Measurements from ENCODE around the gene CDH16. TPM values are rescaled to one million over a fixed set of nuclear protein-coding genes. Genes with fewer than 3 reads are reported as not detected.
"Not testable (repeated sequence)": the region's sequence is repeated elsewhere in the genome, so short reads cannot be mapped to it uniquely, and the experiment has no call there.

The CDH16 gene
- total RNA-seq, 2 donors from 2014 or later = not detected

DNA sequence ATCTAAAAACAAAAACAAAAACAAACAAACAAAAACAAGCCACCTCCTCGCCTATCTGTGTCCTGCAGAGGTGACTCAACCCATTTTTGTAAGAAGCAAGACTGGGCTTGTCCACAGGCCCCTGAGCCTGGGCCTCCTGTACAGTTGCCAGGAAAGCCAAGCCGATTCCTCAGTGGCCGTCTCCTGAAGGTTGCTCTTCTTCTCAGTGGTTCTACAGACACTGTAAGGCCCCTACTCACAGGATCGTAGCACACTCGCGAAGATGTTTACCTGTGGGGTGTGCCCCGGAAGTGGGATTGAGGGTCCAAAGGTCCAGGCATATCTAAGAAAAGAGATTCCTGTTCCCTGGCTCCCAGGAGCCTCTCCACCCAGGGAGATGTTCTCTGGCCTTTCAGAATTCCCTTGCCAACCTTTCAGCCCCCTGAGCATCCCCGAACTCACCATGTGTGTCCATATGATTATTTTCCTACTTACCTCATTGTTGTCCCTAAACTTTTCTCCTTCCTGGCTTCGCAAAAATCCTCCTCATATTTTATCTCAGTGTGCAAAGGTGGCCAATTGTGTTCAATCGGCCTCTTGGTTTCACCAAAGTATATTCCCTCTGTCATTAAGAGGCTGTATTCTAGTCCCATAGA, 34.9 kb upstream of the CDH16 start:
- H3K36me3 Mint-ChIP-seq (ENCODE audit: insufficient read depth in 2 of 2) = peaks cover 4 to 7% of the 10 kb centered on the region in 2 donors
- DNase-seq = no peak

GRCh38 chr16:66952430-66953110, 33.9 kb upstream of the CDH16 start:
- Mint-ChIP-seq H3K4me1 (ENCODE audit: low read depth) (peaks cover 49% of the 10 kb centered on the region), H3K36me3 (ENCODE audit: insufficient read depth in 2 of 2) (peaks cover 4 to 7% of the 10 kb centered on the region in 2 donors), H3K27me3 (ENCODE audit: low read depth) (peaks cover 66% of the 10 kb centered on the region), H3K9me3 (peaks cover 2 to 8% of the 10 kb centered on the region in 2 donors), H3K4me3 (no peak overlapping the region), H3K27ac (no peak overlapping the region)
- DNase-seq (no peak), ATAC-seq (replicated peaks in 1 of 2) (no peak)

More for the DNA sequence above, 34.9 kb upstream of the CDH16 start:
- Mint-ChIP-seq H3K27me3 (ENCODE audit: low read depth) (peaks cover 56% of the 10 kb centered on the region), H3K27ac (no peak overlapping the region), H3K4me3 (no peak overlapping the region), H3K4me1 (ENCODE audit: low read depth) (peaks cover 44% of the 10 kb centered on the region), H3K9me3 (peaks cover 2 to 8% of the 10 kb centered on the region in 2 donors)
- ATAC-seq (replicated peaks in 1 of 2) = peak in 1 of 2 donors; percentile 10

DNA sequence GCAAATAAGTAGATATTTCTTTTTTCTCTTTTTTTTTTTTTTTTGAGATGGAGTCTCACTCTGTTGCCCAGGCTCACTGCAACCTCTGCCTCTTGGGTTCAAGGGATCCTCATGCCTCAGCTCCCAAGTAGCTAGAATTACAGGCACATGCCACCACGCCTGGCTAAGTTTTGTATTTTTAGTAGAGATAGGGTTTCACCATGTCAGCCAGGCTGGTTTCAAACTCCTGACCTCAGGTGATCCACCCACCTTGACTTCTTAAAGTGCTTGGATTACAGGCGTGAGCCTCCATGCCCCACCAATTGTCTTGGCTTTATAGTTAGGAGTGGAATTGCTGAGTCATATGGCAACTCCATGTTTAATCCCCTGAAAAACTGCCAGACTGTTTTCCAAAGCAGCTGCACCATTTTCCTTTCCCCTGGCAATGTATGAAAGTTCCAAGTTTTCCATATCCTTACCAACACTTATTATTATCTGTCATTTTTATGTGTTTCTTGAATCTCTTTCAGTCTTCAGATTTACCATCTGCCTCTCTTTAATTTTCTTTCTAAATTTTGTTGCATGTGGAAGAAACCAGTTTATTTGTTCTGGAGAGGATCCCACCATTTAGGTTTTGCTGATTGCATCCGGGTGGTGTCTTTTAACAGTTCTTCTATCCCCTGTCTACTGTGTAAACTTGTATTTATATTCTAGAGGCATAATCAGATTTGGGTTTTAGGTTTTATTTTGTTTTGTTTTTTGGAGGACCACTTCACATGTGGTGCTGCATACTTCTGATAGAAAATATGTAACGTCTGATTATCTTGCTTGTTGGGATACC, 32.5 kb upstream of the CDH16 start:
- peak overlapping the region in 1 of 2 donors; percentile 70 for H3K4me3 Mint-ChIP-seq
- H3K36me3 Mint-ChIP-seq (ENCODE audit: insufficient read depth in 2 of 2) = peaks cover 4 to 7% of the 10 kb centered on the region in 2 donors
- ATAC-seq (replicated peaks in 1 of 2) (no peak), DNase-seq (no peak)
- H3K4me1 Mint-ChIP-seq (ENCODE audit: low read depth) = peaks cover 58% of the 10 kb centered on the region
- peaks cover 67% of the 10 kb centered on the region for H3K27me3 Mint-ChIP-seq (ENCODE audit: low read depth)
- H3K9me3 Mint-ChIP-seq = peaks cover 2 to 8% of the 10 kb centered on the region in 2 donors
- H3K27ac Mint-ChIP-seq = peak overlapping the region; percentile 70

DNA sequence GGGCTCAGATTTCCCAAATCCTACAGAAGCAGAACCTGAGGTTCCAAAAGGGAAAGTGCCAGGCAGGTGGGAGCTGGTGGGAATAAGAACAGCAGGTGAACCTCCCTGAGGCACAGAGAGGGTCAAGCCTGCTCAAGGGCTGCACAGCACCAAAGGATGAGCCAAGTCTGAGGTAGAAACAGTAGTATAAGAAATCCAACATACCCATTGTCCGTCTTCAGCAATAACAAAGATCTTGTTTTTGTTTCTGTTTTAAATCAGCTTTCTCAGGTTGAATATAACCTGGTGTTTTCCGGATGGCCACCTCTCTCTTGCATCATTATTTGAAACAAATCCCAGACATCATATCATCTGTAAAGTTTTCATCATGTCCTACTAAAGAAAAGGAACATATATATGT, 31.8 kb upstream of the CDH16 start:
- Mint-ChIP-seq H3K4me1 (ENCODE audit: low read depth) (peaks cover 58% of the 10 kb centered on the region), H3K27me3 (ENCODE audit: low read depth) (peaks cover 67% of the 10 kb centered on the region), H3K4me3 (peak overlapping the region; percentile 42 to 61), H3K27ac (no peak overlapping the region), H3K36me3 (ENCODE audit: insufficient read depth in 2 of 2) (peaks cover 4 to 7% of the 10 kb centered on the region in 2 donors), H3K9me3 (peaks cover 2 to 8% of the 10 kb centered on the region in 2 donors)
- DNase-seq (no peak), ATAC-seq (replicated peaks in 1 of 2) (peak; percentile 35 to 47)

DNA sequence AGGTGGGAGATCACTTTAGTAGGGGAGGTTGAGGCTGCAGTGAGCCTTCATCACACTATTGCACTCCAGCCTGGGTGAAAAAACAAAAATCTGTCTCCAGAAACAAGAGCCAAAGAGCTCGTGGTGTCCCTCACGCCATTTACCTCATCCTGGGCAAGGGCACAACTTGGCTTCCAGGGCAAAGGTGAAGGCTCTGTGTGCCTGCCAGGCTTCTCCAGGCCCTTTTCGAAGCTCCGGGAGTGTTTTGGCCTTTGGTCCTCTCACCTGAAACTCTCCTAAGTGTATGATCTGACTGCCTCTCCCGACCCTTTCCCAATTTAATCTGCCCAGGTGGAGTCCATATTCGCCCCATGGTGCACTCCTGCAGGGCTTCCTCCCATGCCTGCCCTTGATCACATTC, 30.8 kb upstream of the CDH16 start:
- Mint-ChIP-seq H3K4me3 (peak overlapping the region; percentile 86 to 95), H3K27me3 (ENCODE audit: low read depth) (peaks cover 67% of the 10 kb centered on the region), H3K36me3 (ENCODE audit: insufficient read depth in 2 of 2) (peaks cover 4 to 7% of the 10 kb centered on the region in 2 donors), H3K9me3 (peaks cover 2 to 8% of the 10 kb centered on the region in 2 donors), H3K4me1 (ENCODE audit: low read depth) (peaks cover 58% of the 10 kb centered on the region), H3K27ac (no peak overlapping the region)
- no peak for DNase-seq
- ATAC-seq (replicated peaks in 1 of 2) = no peak

- peaks cover 4 to 7% of the 10 kb centered on the region in 2 donors for H3K36me3 Mint-ChIP-seq (ENCODE audit: insufficient read depth in 2 of 2)
- DNase-seq (no peak), ATAC-seq (replicated peaks in 1 of 2) (peak in 1 of 2 donors; percentile 2)
- peaks cover 62% of the 10 kb centered on the region for H3K27me3 Mint-ChIP-seq (ENCODE audit: low read depth)
- H3K4me1 Mint-ChIP-seq (ENCODE audit: low read depth) = peaks cover 54% of the 10 kb centered on the region
- H3K4me3 Mint-ChIP-seq = peak overlapping the region; percentile 86 to 95
- H3K27ac Mint-ChIP-seq = no peak overlapping the region
- H3K9me3 Mint-ChIP-seq = peaks cover 2 to 8% of the 10 kb centered on the region in 2 donors
These were observed 30.1 kb upstream of the CDH16 start for GRCh38 chr16:66948837-66949225.

- peak; percentile 22 to 31 for DNase-seq
- ATAC-seq (replicated peaks in 1 of 2) = peak; percentile 31 to 55
- H3K36me3 Mint-ChIP-seq (ENCODE audit: insufficient read depth in 2 of 2) = peaks cover 4 to 7% of the 10 kb centered on the region in 2 donors
- peak overlapping the region; percentile 57 for H3K27ac Mint-ChIP-seq
- H3K4me3 Mint-ChIP-seq = peak overlapping the region; percentile 86 to 95
- H3K4me1 Mint-ChIP-seq (ENCODE audit: low read depth) = peaks cover 51% of the 10 kb centered on the region
- peaks cover 2 to 8% of the 10 kb centered on the region in 2 donors for H3K9me3 Mint-ChIP-seq
- H3K27me3 Mint-ChIP-seq (ENCODE audit: low read depth) = peaks cover 57% of the 10 kb centered on the region
These were observed 29.6 kb upstream of the CDH16 start for GRCh38 chr16:66948134-66948836.

- Mint-ChIP-seq H3K27me3 (ENCODE audit: low read depth) (peaks cover 49% of the 10 kb centered on the region), H3K9me3 (peaks cover 2 to 8% of the 10 kb centered on the region in 2 donors), H3K4me3 (peak overlapping the region; percentile 86 to 95), H3K4me1 (ENCODE audit: low read depth) (peaks cover 51% of the 10 kb centered on the region), H3K36me3 (ENCODE audit: insufficient read depth in 2 of 2) (peaks cover 6 to 8% of the 10 kb centered on the region in 2 donors), H3K27ac (peak overlapping the region; percentile 4)
- peak; percentile 73 to 80 for ATAC-seq (replicated peaks in 1 of 2)
- peak; percentile 82 to 86 for DNase-seq
These were observed 28.8 kb upstream of the CDH16 start for GRCh38 chr16:66947302-66948065.

- peaks cover 51% of the 10 kb centered on the region for H3K4me1 Mint-ChIP-seq (ENCODE audit: low read depth)
- peaks cover 2 to 8% of the 10 kb centered on the region in 2 donors for H3K9me3 Mint-ChIP-seq
- no peak for ATAC-seq (replicated peaks in 1 of 2)
These were observed 28.3 kb upstream of the CDH16 start for GRCh38 chr16:66946974-66947301.

GRCh38 chr16:66946541-66946940, 27.9 kb upstream of the CDH16 start:
- H3K9me3 Mint-ChIP-seq = peaks cover 0 to 5% of the 10 kb centered on the region in 2 donors
- no peak overlapping the region for H3K4me3 Mint-ChIP-seq
- peaks cover 40% of the 10 kb centered on the region for H3K27me3 Mint-ChIP-seq (ENCODE audit: low read depth)
- peaks cover 47% of the 10 kb centered on the region for H3K4me1 Mint-ChIP-seq (ENCODE audit: low read depth)
- H3K27ac Mint-ChIP-seq = no peak overlapping the region
- no peak for ATAC-seq (replicated peaks in 1 of 2)
- no peak for DNase-seq
- H3K36me3 Mint-ChIP-seq (ENCODE audit: insufficient read depth in 2 of 2) = peaks cover 4 to 9% of the 10 kb centered on the region in 2 donors

More at GRCh38 chr16:66946974-66947301, 28.3 kb upstream of the CDH16 start:
- Mint-ChIP-seq H3K27me3 (ENCODE audit: low read depth) (peaks cover 44% of the 10 kb centered on the region), H3K27ac (peak overlapping the region; percentile 4), H3K4me3 (peak overlapping the region in 1 of 2 donors; percentile 95), H3K36me3 (ENCODE audit: insufficient read depth in 2 of 2) (peaks cover 6 to 12% of the 10 kb centered on the region in 2 donors)
- no peak for DNase-seq

GRCh38 chr16:66945939-66946338, 27.3 kb upstream of the CDH16 start:
- H3K27ac Mint-ChIP-seq = no peak overlapping the region
- no peak for DNase-seq
- H3K36me3 Mint-ChIP-seq (ENCODE audit: insufficient read depth in 2 of 2) = peaks cover 2 to 6% of the 10 kb centered on the region in 2 donors
- ATAC-seq (replicated peaks in 1 of 2) = no peak
- H3K9me3 Mint-ChIP-seq = no peaks in the 10 kb centered on the region
- peaks cover 34% of the 10 kb centered on the region for H3K27me3 Mint-ChIP-seq (ENCODE audit: low read depth)
- peaks cover 41% of the 10 kb centered on the region for H3K4me1 Mint-ChIP-seq (ENCODE audit: low read depth)
- H3K4me3 Mint-ChIP-seq = no peak overlapping the region

DNA sequence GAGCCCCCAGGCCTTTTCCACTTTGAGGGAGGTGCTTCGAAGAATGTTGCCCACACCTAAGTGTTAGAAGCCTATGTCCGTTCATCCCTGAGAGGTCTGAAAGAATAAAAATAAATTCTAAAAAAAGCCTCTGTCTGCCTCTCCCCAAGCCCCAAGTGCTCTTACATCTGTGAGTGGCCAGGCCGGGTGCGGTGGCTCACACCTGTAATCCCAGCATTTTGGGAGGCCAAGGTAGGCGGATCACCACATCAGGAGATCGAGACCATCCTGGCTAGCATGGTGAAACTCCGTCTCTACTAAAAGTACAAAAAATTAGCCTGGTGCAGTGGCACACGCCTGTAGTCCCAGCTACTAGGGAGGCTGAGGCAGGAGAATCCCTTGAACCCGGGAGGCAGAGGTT, 26.3 kb upstream of the CDH16 start:
- not testable (repeated sequence) for H3K4me3 Mint-ChIP-seq; ATAC-seq (replicated peaks in 1 of 2); H3K9me3 Mint-ChIP-seq; H3K36me3 Mint-ChIP-seq (ENCODE audit: insufficient read depth in 2 of 2); H3K27ac Mint-ChIP-seq; DNase-seq
- Mint-ChIP-seq H3K27me3 (ENCODE audit: low read depth) (peaks cover 24% of the 10 kb centered on the region), H3K4me1 (ENCODE audit: low read depth) (peaks cover 33% of the 10 kb centered on the region)
